Measurements from ENCODE around the gene DAZAP2. TPM values are rescaled to one million over a fixed set of nuclear protein-coding genes. Genes with fewer than 3 reads are reported as not detected.
"Not testable (repeated sequence)": the region's sequence is repeated elsewhere in the genome, so short reads cannot be mapped to it uniquely, and the experiment has no call there.

Gene DAZAP2
- total RNA-seq, 1 donor from 2014 or later, result 77.9 TPM

- Mint-ChIP-seq H3K4me1 (ENCODE audit: low read depth) (peaks cover 12% of the 10 kb centered on the region), H3K4me3 (ENCODE audit: unreplicated experiment) (no peak overlapping the region), H3K27ac (ENCODE audit: unreplicated experiment) (no peak overlapping the region), H3K27me3 (ENCODE audit: low read depth) (no peaks in the 10 kb centered on the region), H3K9me3 (ENCODE audit: low read depth) (no peaks in the 10 kb centered on the region), H3K36me3 (ENCODE audit: low read depth) (no peaks in the 10 kb centered on the region)
- DNase-seq (ENCODE audit: low spot score), result no peak
- TF ChIP-seq, protein P1, sequence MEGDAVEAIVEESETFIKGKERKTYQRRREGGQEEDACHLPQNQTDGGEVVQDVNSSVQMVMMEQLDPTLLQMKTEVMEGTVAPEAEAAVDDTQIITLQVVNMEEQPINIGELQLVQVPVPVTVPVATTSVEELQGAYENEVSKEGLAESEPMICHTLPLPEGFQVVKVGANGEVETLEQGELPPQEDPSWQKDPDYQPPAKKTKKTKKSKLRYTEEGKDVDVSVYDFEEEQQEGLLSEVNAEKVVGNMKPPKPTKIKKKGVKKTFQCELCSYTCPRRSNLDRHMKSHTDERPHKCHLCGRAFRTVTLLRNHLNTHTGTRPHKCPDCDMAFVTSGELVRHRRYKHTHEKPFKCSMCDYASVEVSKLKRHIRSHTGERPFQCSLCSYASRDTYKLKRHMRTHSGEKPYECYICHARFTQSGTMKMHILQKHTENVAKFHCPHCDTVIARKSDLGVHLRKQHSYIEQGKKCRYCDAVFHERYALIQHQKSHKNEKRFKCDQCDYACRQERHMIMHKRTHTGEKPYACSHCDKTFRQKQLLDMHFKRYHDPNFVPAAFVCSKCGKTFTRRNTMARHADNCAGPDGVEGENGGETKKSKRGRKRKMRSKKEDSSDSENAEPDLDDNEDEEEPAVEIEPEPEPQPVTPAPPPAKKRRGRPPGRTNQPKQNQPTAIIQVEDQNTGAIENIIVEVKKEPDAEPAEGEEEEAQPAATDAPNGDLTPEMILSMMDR (IDR thresholded peaks at IDR 0.05), result no peak
Observed at GRCh38 chr12:51222461-51222860, 16.2 kb upstream of the DAZAP2 start.

DNA sequence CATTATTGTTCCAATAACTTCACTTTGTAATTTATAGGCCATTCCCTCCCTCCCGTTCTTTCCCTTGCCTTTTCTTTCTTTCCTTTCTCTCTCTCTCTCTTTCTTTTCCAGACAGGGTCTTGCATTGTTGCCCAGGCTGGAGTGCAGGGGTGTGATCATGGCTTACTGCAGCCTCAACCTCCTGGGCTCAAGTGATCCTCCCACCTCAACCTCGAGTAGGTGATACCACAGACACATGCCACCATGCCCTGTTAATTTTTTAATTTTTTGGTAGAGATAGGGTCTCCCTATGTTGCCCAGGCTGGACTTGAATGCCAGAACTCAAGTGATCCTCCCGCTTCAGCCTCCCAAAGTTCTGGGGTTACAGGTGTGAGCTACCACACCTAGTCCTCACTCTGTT, 14.0 kb upstream of the DAZAP2 start:
- Mint-ChIP-seq H3K27ac (ENCODE audit: unreplicated experiment) (no peak overlapping the region), H3K4me3 (ENCODE audit: unreplicated experiment) (no peak overlapping the region), H3K9me3 (ENCODE audit: low read depth) (no peaks in the 10 kb centered on the region), H3K27me3 (ENCODE audit: low read depth) (no peaks in the 10 kb centered on the region), H3K36me3 (ENCODE audit: low read depth) (no peaks in the 10 kb centered on the region), H3K4me1 (ENCODE audit: low read depth) (no peaks in the 10 kb centered on the region)
- TF ChIP-seq, protein P1 (IDR thresholded peaks at IDR 0.05), result no peak
- no peak for DNase-seq (ENCODE audit: low spot score)

GRCh38 chr12:51225234-51225633, 13.4 kb upstream of the DAZAP2 start:
- no peaks in the 10 kb centered on the region for H3K4me1 Mint-ChIP-seq (ENCODE audit: low read depth)
- TF ChIP-seq, protein P1 (IDR thresholded peaks at IDR 0.05), result no peak
- H3K27ac Mint-ChIP-seq (ENCODE audit: unreplicated experiment), result no peak overlapping the region
- no peak overlapping the region for H3K4me3 Mint-ChIP-seq (ENCODE audit: unreplicated experiment)
- no peaks in the 10 kb centered on the region for H3K27me3 Mint-ChIP-seq (ENCODE audit: low read depth)
- DNase-seq (ENCODE audit: low spot score), result no peak
- H3K9me3 Mint-ChIP-seq (ENCODE audit: low read depth), result no peaks in the 10 kb centered on the region
- no peaks in the 10 kb centered on the region for H3K36me3 Mint-ChIP-seq (ENCODE audit: low read depth)

DNA sequence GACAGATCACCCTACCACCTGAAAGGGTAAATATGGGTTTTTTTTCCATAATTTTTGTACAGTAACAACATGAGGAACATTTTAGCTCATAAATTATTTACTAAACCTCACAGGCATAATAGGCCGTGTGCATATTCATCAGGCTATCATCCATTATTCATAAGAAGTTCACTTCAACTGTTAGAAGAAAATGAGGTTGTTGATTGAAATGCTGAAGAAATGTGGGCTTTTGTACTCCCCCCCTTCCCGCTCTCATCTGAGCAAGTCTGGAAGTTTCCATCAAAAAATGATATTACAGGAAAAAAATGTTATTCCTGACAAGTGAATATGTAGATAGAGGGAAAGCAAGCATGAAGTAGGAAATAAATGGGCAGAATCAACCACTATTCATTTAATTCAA, 12.9 kb upstream of the DAZAP2 start:
- H3K9me3 Mint-ChIP-seq (ENCODE audit: low read depth), result no peaks in the 10 kb centered on the region
- no peaks in the 10 kb centered on the region for H3K36me3 Mint-ChIP-seq (ENCODE audit: low read depth)
- no peak overlapping the region for H3K4me3 Mint-ChIP-seq (ENCODE audit: unreplicated experiment)
- no peaks in the 10 kb centered on the region for H3K27me3 Mint-ChIP-seq (ENCODE audit: low read depth)
- H3K4me1 Mint-ChIP-seq (ENCODE audit: low read depth), result no peaks in the 10 kb centered on the region
- DNase-seq (ENCODE audit: low spot score), result no peak
- no peak overlapping the region for H3K27ac Mint-ChIP-seq (ENCODE audit: unreplicated experiment)
- TF ChIP-seq, protein P1 (IDR thresholded peaks at IDR 0.05), result no peak

DNA sequence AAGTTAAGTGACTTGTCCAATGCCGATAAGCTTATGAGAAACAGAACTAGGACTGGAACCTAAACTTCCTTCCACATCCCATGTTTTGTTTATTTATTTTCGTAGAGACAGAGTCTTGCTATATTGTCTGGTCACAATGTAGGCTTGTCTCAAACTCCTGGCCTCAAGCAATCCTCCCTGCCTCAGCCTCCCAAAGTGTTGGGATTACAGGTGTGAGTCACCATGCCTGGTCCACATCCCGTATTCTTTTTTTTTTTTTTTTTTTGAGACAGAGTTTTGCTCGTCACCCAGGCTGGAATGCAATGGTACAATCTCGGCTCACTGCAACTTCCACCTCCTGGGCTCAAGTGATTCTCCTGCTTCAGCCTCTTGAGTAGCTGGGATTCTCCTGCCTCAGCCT, 11.5 kb upstream of the DAZAP2 start:
- not testable (repeated sequence) for H3K27me3 Mint-ChIP-seq (ENCODE audit: low read depth); DNase-seq (ENCODE audit: low spot score); H3K4me3 Mint-ChIP-seq (ENCODE audit: unreplicated experiment); H3K9me3 Mint-ChIP-seq (ENCODE audit: low read depth); H3K4me1 Mint-ChIP-seq (ENCODE audit: low read depth); H3K27ac Mint-ChIP-seq (ENCODE audit: unreplicated experiment); H3K36me3 Mint-ChIP-seq (ENCODE audit: low read depth)

DNA sequence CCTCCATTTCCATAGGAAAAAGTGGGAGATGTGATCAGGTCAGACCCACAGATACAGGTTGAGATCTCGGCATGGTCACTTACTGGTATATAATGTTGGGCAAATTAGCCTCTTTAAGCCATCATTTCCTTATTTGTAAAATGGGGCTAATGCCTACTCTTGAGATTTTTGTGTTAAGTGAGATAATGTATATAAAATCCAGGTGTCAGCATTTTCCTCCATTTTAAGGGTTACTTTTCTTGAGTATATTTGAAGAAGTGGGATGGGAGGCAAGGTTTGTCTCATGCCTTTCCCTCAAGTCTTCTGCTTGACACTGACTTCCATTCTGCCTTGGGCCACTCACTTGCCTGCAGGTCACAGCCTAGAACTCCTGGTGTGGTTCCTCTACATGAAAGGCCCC, 10.7 kb upstream of the DAZAP2 start:
- H3K36me3 Mint-ChIP-seq (ENCODE audit: low read depth), result no peaks in the 10 kb centered on the region
- H3K4me3 Mint-ChIP-seq (ENCODE audit: unreplicated experiment), result no peak overlapping the region
- no peak for DNase-seq (ENCODE audit: low spot score)
- no peaks in the 10 kb centered on the region for H3K9me3 Mint-ChIP-seq (ENCODE audit: low read depth)
- no peak overlapping the region for H3K27ac Mint-ChIP-seq (ENCODE audit: unreplicated experiment)
- TF ChIP-seq, protein P1 (IDR thresholded peaks at IDR 0.05), result no peak
- no peaks in the 10 kb centered on the region for H3K4me1 Mint-ChIP-seq (ENCODE audit: low read depth)
- no peaks in the 10 kb centered on the region for H3K27me3 Mint-ChIP-seq (ENCODE audit: low read depth)

All from chondrocyte (in vitro differentiated cells).